ENCODE data around the gene MANF.
"Not testable (repeated sequence)": the region's sequence is repeated elsewhere in the genome, so short reads cannot be mapped to it uniquely, and the experiment has no call there.

The MANF gene

GRCh38 chr3:51373658-51374421 lies 11.3 kb upstream of the MANF start:
- DNase-seq (ENCODE audit: low read depth), result no peak

GRCh38 chr3:51374456-51374855 lies 10.6 kb upstream of the MANF start:
- DNase-seq (ENCODE audit: low read depth), result no peak

- no peak for DNase-seq (ENCODE audit: low read depth)
These were observed 10.0 kb upstream of the MANF start for GRCh38 chr3:51375136-51375535.

GRCh38 chr3:51375571-51375970 lies 9.5 kb upstream of the MANF start:
- no peak for DNase-seq (ENCODE audit: low read depth)

- DNase-seq (ENCODE audit: low read depth), result no peak
These were observed 7.0 kb upstream of the MANF start for GRCh38 chr3:51378065-51378464.

GRCh38 chr3:51378726-51379125 lies 6.4 kb upstream of the MANF start:
- no peak for DNase-seq (ENCODE audit: low read depth)

- DNase-seq (ENCODE audit: low read depth), result no peak
These were observed 5.8 kb upstream of the MANF start for GRCh38 chr3:51379301-51379700.

GRCh38 chr3:51379746-51380455 lies 5.2 kb upstream of the MANF start:
- no peak for DNase-seq (ENCODE audit: low read depth)

- no peak for DNase-seq (ENCODE audit: low read depth)
These were observed 4.3 kb upstream of the MANF start for GRCh38 chr3:51380601-51381332.

- no peak for DNase-seq (ENCODE audit: low read depth)
These were observed 3.8 kb upstream of the MANF start for GRCh38 chr3:51381333-51381705.

- DNase-seq (ENCODE audit: low read depth), result no peak
These were observed 2.9 kb upstream of the MANF start for GRCh38 chr3:51382076-51382745.

GRCh38 chr3:51382947-51383578 lies 2.0 kb upstream of the MANF start:
- no peak for DNase-seq (ENCODE audit: low read depth)

- DNase-seq (ENCODE audit: low read depth), result no peak
These were observed 901 bp upstream of the MANF start for GRCh38 chr3:51384055-51384725.

- DNase-seq (ENCODE audit: low read depth), result no peak
These were observed 565 bp downstream of the MANF start for GRCh38 chr3:51385621-51386091.

- DNase-seq (ENCODE audit: low read depth), result no peak
These were observed 1.2 kb downstream of the MANF start for GRCh38 chr3:51386159-51386851.

- DNase-seq (ENCODE audit: low read depth), result no peak
These were observed 1.8 kb downstream of the MANF start for GRCh38 chr3:51386852-51387229.

- not testable (repeated sequence) for DNase-seq (ENCODE audit: low read depth)
These were observed 2.2 kb downstream of the MANF start for GRCh38 chr3:51387281-51387680.

GRCh38 chr3:51388286-51389029 lies 3.4 kb downstream of the MANF start:
- DNase-seq (ENCODE audit: low read depth), result no peak

GRCh38 chr3:51389423-51390183 lies 4.5 kb downstream of the MANF start:
- DNase-seq (ENCODE audit: low read depth), result no peak
